Measurements from ENCODE around the gene SSMEM1. TPM values are rescaled to one million over a fixed set of nuclear protein-coding genes. Genes with fewer than 3 reads are reported as not detected.

SSMEM1 gene
- total and polyA plus RNA-seq, 2 donors (not counting 1 experiment from before 2014, with no cell fraction given), result not detected

DNA sequence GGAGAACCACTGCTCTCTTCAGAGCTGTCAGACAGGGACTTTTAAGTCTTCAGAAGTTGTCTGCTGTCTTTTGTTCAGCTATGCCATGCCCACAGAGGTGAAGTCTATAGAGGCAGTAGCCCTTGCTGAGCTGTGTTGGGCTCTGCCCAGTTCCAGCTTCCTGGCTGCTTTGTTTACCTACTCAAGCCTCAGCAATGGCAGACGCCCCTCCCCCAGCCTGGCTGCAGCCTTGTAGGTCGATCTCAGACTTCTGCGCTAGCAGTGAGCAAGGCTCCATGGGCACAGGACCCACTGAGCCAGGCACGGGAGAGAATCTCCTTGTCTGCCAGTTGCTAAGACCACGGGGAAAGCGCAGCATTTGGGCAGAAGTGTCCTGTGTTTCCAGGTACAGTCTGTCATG is 46.9 kb downstream of the SSMEM1 start:
- 91% methylated on average over 6 of the region's 6 CpGs for WGBS (ENCODE audit: insufficient coverage)
- Mint-ChIP-seq H3K27me3 (peaks cover 9% of the 10 kb centered on the region), H3K9me3 (ENCODE audit: insufficient read depth) (no peaks in the 10 kb centered on the region), H3K4me1 (no peaks in the 10 kb centered on the region), H3K27ac (no peak overlapping the region), H3K4me3 (no peak overlapping the region)
- no peak overlapping the region for H3K9ac ChIP-seq (ENCODE audit: low read length)
- intact Hi-C loops (cut with micrococcal nuclease), result no loop called here
- DNase-seq (no peak), ATAC-seq (ENCODE audit: low read depth) (no peak)
- peaks cover 3 to 26% (median 23%) of the 10 kb centered on the region in 3 donors for H3K9me3 ChIP-seq (ENCODE audit: control extremely low read depth in 1 of 3, control insufficient read depth in 2 of 3, insufficient read depth in 1 of 3, low read length in 2 of 3)
- TF ChIP-seq, protein P1, sequence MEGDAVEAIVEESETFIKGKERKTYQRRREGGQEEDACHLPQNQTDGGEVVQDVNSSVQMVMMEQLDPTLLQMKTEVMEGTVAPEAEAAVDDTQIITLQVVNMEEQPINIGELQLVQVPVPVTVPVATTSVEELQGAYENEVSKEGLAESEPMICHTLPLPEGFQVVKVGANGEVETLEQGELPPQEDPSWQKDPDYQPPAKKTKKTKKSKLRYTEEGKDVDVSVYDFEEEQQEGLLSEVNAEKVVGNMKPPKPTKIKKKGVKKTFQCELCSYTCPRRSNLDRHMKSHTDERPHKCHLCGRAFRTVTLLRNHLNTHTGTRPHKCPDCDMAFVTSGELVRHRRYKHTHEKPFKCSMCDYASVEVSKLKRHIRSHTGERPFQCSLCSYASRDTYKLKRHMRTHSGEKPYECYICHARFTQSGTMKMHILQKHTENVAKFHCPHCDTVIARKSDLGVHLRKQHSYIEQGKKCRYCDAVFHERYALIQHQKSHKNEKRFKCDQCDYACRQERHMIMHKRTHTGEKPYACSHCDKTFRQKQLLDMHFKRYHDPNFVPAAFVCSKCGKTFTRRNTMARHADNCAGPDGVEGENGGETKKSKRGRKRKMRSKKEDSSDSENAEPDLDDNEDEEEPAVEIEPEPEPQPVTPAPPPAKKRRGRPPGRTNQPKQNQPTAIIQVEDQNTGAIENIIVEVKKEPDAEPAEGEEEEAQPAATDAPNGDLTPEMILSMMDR (IDR thresholded peaks at IDR 0.05), result no peak
- no peak for TF ChIP-seq EZH2 (IDR thresholded peaks at IDR 0.05; ENCODE audit: borderline replicate concordance, insufficient read depth, low read depth, low read length, poor library complexity, severe bottlenecking)
- H3K79me2 ChIP-seq (ENCODE audit: control insufficient read depth, insufficient read depth, low read length), result no peaks in the 10 kb centered on the region
- no peak overlapping the region for H2AFZ ChIP-seq (ENCODE audit: insufficient read depth, low read depth, low read length, poor library complexity, severe bottlenecking)
- H4K20me1 ChIP-seq (ENCODE audit: control insufficient read depth, insufficient read depth, low read length, poor library complexity, severe bottlenecking), result no peaks in the 10 kb centered on the region
- no peak overlapping the region for H3K4me2 ChIP-seq (replicated peaks; ENCODE audit: low read depth, low read length, poor library complexity, severe bottlenecking)
- CTCF ChIA-PET, result no interaction called here
- no peak overlapping the region for H3K4me3 ChIP-seq (ENCODE audit: control extremely low read depth in 1 of 5, extremely low read depth in 1 of 5, insufficient read depth in 1 of 5, low read depth in 2 of 5, low read length in 4 of 5)
- POLR2A ChIA-PET, result no interaction called here
- H3K4me1 ChIP-seq (ENCODE audit: control insufficient read depth in 2 of 2, insufficient read depth in 2 of 2, low read length in 2 of 2), result no peaks in the 10 kb centered on the region
- peaks cover 0 to 11% (median 0%) of the 10 kb centered on the region in 4 experiments for H3K27me3 ChIP-seq (replicated peaks in 1 of 4; ENCODE audit: control extremely low read depth in 1 of 4, control insufficient read depth in 3 of 4, insufficient read depth in 4 of 4, low read length in 3 of 4)
- no peaks in the 10 kb centered on the region for H3K36me3 ChIP-seq (replicated peaks in 1 of 2; ENCODE audit: control extremely low read depth in 1 of 2, control insufficient read depth in 1 of 2, extremely low read depth in 1 of 2, insufficient read depth in 2 of 2, low read length in 1 of 2)
- no peak overlapping the region for H3K27ac ChIP-seq (ENCODE audit: low read length in 2 of 2)

DNA sequence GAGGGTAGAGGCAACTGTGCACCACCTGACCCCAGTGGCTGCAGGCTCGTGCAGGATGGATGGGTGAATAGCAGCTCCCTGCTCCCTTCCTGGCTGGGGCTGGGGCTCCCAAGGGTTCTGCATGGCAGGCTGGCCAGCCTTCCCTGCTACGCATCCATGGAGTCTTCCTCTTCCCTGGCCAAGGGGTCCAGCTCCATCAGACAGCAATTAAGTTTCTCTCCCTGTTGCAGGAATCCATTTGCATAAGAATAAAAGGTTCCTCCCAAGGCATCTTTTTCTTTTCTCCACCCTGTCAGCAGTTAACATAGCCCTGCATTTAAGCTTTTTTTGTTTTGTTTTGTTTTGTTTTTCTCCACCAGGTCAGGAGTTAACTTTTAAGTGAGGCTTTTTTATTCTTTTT is 49.0 kb downstream of the SSMEM1 start:
- Histone ChIP-seq H3K27me3 (replicated peaks in 1 of 4; ENCODE audit: control extremely low read depth in 1 of 4, control insufficient read depth in 3 of 4, insufficient read depth in 4 of 4, low read length in 3 of 4) (peaks cover 0 to 11% (median 0%) of the 10 kb centered on the region in 4 experiments), H3K4me1 (ENCODE audit: control insufficient read depth in 2 of 2, insufficient read depth in 2 of 2, low read length in 2 of 2) (no peaks in the 10 kb centered on the region), H3K9ac (ENCODE audit: low read length) (no peak overlapping the region), H3K9me3 (ENCODE audit: control extremely low read depth in 1 of 3, control insufficient read depth in 2 of 3, insufficient read depth in 1 of 3, low read length in 2 of 3) (peaks cover 3 to 31% (median 23%) of the 10 kb centered on the region in 3 donors), H3K4me3 (ENCODE audit: control extremely low read depth in 1 of 5, extremely low read depth in 1 of 5, insufficient read depth in 1 of 5, low read depth in 2 of 5, low read length in 4 of 5) (no peak overlapping the region), H3K79me2 (ENCODE audit: control insufficient read depth, insufficient read depth, low read length) (no peaks in the 10 kb centered on the region), H2AFZ (ENCODE audit: insufficient read depth, low read depth, low read length, poor library complexity, severe bottlenecking) (no peak overlapping the region), H4K20me1 (ENCODE audit: control insufficient read depth, insufficient read depth, low read length, poor library complexity, severe bottlenecking) (no peaks in the 10 kb centered on the region), H3K4me2 (replicated peaks; ENCODE audit: low read depth, low read length, poor library complexity, severe bottlenecking) (no peak overlapping the region), H3K36me3 (replicated peaks in 1 of 2; ENCODE audit: control extremely low read depth in 1 of 2, control insufficient read depth in 1 of 2, extremely low read depth in 1 of 2, insufficient read depth in 2 of 2, low read length in 1 of 2) (no peaks in the 10 kb centered on the region), H3K27ac (ENCODE audit: low read length in 2 of 2) (no peak overlapping the region)
- H3K4me1 Mint-ChIP-seq, result no peaks in the 10 kb centered on the region
- ATAC-seq (ENCODE audit: low read depth), result no peak
- 100% methylated on average over 1 of the region's 2 CpGs for WGBS (ENCODE audit: insufficient coverage)
- no peak for TF ChIP-seq EZH2 (IDR thresholded peaks at IDR 0.05; ENCODE audit: borderline replicate concordance, insufficient read depth, low read depth, low read length, poor library complexity, severe bottlenecking)
- TF ChIP-seq, protein P1 (IDR thresholded peaks at IDR 0.05), result no peak
- H3K27ac Mint-ChIP-seq, result no peak overlapping the region
- peaks cover 9% of the 10 kb centered on the region for H3K27me3 Mint-ChIP-seq
- DNase-seq, result no peak
- peaks cover 2% of the 10 kb centered on the region for H3K9me3 Mint-ChIP-seq (ENCODE audit: insufficient read depth)
- intact Hi-C loops (cut with micrococcal nuclease), result no loop called here
- H3K4me3 Mint-ChIP-seq, result no peak overlapping the region
- POLR2A ChIA-PET, result no interaction called here
- CTCF ChIA-PET, result no interaction called here

Data from B cell (primary cell).